Muscle of leg (tissue), 11 donors: ENCODE results near the gene FOXF1. TPM values are rescaled to one million over a fixed set of nuclear protein-coding genes. Genes with fewer than 3 reads are reported as not detected.

Experiments
- DNase-seq: peaks from one replicate; pipeline ENCODE4 v3.0.0; 2013
- H3K27ac ChIP-seq: one replicate; pipeline ENCODE4 v1.5.1; 2013; ENCODE audit warnings: mild to moderate bottlenecking, low read length, control low read depth
- H3K27me3 ChIP-seq: one replicate; pipeline ENCODE4 v1.6.1; 2013; ENCODE audit warnings: low read length; ENCODE audit not compliant: control insufficient read depth, insufficient read depth
- H3K36me3 ChIP-seq: one replicate; pipeline ENCODE4 v1.6.1; 2013; ENCODE audit warnings: low read length; ENCODE audit not compliant: control insufficient read depth, insufficient read depth
- H3K4me1 ChIP-seq: one replicate; pipeline ENCODE4 v1.6.1; 2013; ENCODE audit warnings: low read length; ENCODE audit not compliant: control insufficient read depth, insufficient read depth
- H3K4me3 ChIP-seq: one replicate; pipeline ENCODE4 v1.5.1; 2013; ENCODE audit warnings: low read length, control low read depth
- H3K9me3 ChIP-seq: replicated peaks from 2 replicates; pipeline ENCODE4 v1.6.1; 2013; ENCODE audit warnings: low read depth, low read length; ENCODE audit not compliant: control insufficient read depth
- WGBS: methylation state at CpG from one replicate; pipeline ENCODE4 v1.1.5; 2013; ENCODE audit warnings: missing lambda C conversion rate; ENCODE audit not compliant: insufficient coverage; 5-methylcytosine and 5-hydroxymethylcytosine counted together
- polyA plus RNA-seq, 8 donors: library from polyadenylated mRNA; unstranded; fragments of 120-200 nt; gene quantifications; one replicate each; pipeline versions ENCODE4 v1.2.1 to v1.2.3, GENCODE V29; 2013; ENCODE audit warnings: inconsistent platforms in 1 of 8, low replicate concordance in 1 of 8; ENCODE audit not compliant: insufficient read length in 8 of 8, insufficient read depth in 1 of 8
- total RNA-seq: library from RNA; stranded (reverse); fragments of 120-200 nt; gene quantifications from one replicate; pipeline ENCODE4 v1.2.4, GENCODE V29; 2013

FOXF1 gene
- total and polyA plus RNA-seq, 9 donors, result 0.04 to 1.8 (median 0.05) TPM; not detected in 4

GRCh38 chr16:86534779-86535615, 24.7 kb downstream of the FOXF1 start:
- Histone ChIP-seq H3K4me1 (peaks cover 10% of the 10 kb centered on the region), H3K27ac (no peak overlapping the region), H3K36me3 (peaks cover 39% of the 10 kb centered on the region), H3K9me3 (no peaks in the 10 kb centered on the region), H3K4me3 (no peak overlapping the region), H3K27me3 (no peaks in the 10 kb centered on the region)
- DNase-seq, result no peak
- whole genome bisulfite sequencing, result 87% methylated on average over 8 of the region's 18 CpGs

DNA sequence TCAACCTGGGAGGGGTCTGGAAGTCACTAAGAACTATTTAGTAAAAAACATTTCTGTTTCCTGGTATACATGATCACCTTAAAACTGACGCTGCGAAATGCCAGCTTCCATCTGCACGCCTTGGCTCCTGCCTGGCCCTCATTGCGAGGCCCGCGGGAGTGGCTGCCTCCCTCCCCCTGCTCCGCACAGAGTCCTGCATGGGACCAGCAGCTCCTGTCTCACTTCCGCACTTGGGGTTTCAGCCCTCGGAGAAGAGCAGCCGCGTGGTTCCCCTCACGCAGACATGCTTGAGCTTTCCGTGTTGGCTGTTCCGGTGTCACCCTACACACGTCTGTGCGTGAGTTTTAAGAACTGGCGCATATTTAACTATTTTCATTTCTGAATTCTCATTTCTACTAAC, 26.3 kb downstream of the FOXF1 start:
- Histone ChIP-seq H3K4me3 (no peak overlapping the region), H3K27ac (no peak overlapping the region), H3K9me3 (no peaks in the 10 kb centered on the region), H3K27me3 (no peaks in the 10 kb centered on the region), H3K36me3 (peaks cover 55% of the 10 kb centered on the region), H3K4me1 (peaks cover 2% of the 10 kb centered on the region)
- DNase-seq, result no peak
- WGBS, result 91% methylated on average over 17 of the region's 17 CpGs

DNA sequence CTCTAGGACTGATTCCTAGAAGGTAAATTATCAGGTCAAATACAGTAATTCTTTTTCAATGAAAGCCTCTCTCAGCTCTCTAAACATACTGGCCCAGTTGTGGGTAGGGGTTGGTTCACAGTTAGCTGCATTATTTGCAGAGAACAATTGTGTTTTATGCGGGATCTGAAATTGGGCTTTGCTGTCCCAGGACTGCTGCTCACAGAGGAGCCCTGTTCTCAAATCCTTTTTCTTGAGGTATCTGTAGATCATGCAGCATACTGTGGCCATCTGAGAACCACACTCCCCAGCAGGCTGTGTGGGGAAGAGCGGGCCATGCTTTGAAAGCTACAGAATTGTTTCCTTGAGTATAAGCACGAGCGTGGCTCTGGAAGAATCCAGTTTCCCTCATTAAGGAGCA, 27.2 kb downstream of the FOXF1 start:
- no peak for DNase-seq
- Histone ChIP-seq H3K36me3 (peaks cover 59% of the 10 kb centered on the region), H3K4me1 (no peaks in the 10 kb centered on the region), H3K4me3 (no peak overlapping the region), H3K9me3 (no peaks in the 10 kb centered on the region), H3K27me3 (no peaks in the 10 kb centered on the region), H3K27ac (no peak overlapping the region)
- WGBS, result 82% methylated on average over 2 of the region's 4 CpGs

DNA sequence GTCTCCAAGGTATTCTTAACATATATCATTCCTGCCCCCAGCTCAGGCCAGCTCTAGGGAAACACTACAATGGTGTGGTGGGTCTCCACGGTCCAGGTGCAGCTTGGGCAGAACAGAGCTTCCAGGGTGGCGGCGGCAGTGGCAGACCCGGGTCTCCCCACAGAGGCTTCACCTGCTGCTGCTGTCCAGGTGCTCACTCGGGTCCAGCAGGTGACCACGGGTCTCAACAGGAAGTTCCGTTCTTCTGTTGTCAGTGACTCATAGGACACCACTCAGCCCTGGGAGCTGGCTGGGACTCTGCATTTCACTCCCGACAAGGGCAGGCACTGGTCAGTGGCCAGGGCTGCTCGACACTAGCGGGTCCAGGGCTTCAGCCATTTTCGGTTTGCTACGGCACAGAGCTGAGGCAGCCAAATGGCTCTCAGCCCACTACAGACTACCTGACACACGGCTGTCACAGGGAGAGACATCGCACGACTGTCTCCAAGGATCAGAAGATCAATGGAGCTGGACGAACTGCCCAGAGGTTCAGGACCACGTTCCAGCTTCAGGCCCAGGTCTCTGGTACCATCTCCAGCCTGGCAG, 28.0 kb downstream of the FOXF1 start:
- no peak for DNase-seq
- H3K27ac ChIP-seq, result no peak overlapping the region
- peaks cover 62% of the 10 kb centered on the region for H3K36me3 ChIP-seq
- no peaks in the 10 kb centered on the region for H3K9me3 ChIP-seq
- WGBS, result 92% methylated on average over 17 of the region's 17 CpGs
- no peaks in the 10 kb centered on the region for H3K27me3 ChIP-seq
- H3K4me3 ChIP-seq, result no peak overlapping the region
- no peaks in the 10 kb centered on the region for H3K4me1 ChIP-seq

GRCh38 chr16:86540894-86541293, 30.6 kb downstream of the FOXF1 start:
- Histone ChIP-seq H3K4me3 (no peak overlapping the region), H3K27ac (no peak overlapping the region), H3K27me3 (no peaks in the 10 kb centered on the region), H3K36me3 (peaks cover 71% of the 10 kb centered on the region), H3K9me3 (no peaks in the 10 kb centered on the region), H3K4me1 (no peaks in the 10 kb centered on the region)
- WGBS, result 62% methylated on average over 4 of the region's 6 CpGs
- no peak for DNase-seq

GRCh38 chr16:86541560-86541959, 31.2 kb downstream of the FOXF1 start:
- Histone ChIP-seq H3K27ac (no peak overlapping the region), H3K27me3 (no peaks in the 10 kb centered on the region), H3K9me3 (no peaks in the 10 kb centered on the region), H3K4me1 (peaks cover 3% of the 10 kb centered on the region), H3K36me3 (peaks cover 71% of the 10 kb centered on the region), H3K4me3 (no peak overlapping the region)
- no peak for DNase-seq
- WGBS, result 92% methylated on average over 11 of the region's 11 CpGs

DNA sequence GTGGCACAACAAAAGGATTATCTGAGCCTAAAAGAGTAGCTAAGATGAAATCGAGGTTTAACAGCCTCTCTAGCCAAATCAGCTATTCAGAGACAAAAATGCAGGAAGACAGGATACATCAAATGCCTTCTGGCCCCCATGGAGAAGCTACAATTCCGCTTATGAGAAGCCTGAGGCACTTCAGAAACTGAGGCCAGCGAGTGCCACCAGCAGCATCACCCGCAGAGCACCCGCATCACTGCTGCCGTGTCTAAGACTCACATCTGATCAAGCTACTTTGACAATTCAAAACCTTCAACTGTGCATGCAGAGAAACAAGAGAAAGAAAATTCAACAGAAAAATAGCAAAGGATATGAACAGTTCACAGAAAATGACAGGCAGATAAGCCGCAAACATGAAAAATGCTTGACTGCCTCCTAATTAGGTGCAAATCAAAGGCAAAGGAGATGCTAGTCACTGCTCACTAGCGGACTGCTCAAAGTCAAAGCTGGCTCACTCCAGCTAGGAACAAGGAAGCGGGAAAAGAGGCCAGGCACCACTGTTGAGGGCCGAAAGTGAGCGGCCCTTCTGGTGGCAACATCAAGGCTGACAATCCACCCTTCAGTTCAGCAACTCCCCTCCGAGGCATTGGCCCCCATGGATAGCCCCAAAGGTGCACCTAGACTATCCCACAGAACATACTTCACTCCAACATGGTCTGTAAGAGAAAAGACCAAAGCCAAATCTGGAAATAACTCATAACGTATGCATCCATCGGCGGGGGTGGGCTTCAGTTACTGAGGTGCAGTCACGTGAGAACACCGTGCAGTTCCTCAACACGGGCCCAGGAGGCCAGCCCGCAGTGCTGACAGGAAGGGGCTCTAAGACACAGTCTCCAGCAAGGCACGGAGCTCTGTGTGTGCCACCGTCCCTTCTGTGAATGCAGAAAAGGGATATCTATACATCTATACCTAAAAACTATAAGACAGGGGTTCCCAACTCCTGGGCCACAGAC, 32.7 kb downstream of the FOXF1 start:
- Histone ChIP-seq H3K27me3 (no peaks in the 10 kb centered on the region), H3K36me3 (peaks cover 70% of the 10 kb centered on the region), H3K27ac (no peak overlapping the region), H3K4me1 (peaks cover 3% of the 10 kb centered on the region), H3K4me3 (no peak overlapping the region), H3K9me3 (no peaks in the 10 kb centered on the region)
- no peak for DNase-seq
- 81% methylated on average over 16 of the region's 21 CpGs for WGBS

GRCh38 chr16:86545481-86545880, 35.2 kb downstream of the FOXF1 start:
- DNase-seq, result no peak
- Histone ChIP-seq H3K36me3 (peaks cover 70% of the 10 kb centered on the region), H3K27ac (no peak overlapping the region), H3K4me1 (peaks cover 3% of the 10 kb centered on the region), H3K4me3 (no peak overlapping the region), H3K9me3 (no peaks in the 10 kb centered on the region), H3K27me3 (no peaks in the 10 kb centered on the region)
- 71% methylated on average over 9 of the region's 12 CpGs for WGBS

DNA sequence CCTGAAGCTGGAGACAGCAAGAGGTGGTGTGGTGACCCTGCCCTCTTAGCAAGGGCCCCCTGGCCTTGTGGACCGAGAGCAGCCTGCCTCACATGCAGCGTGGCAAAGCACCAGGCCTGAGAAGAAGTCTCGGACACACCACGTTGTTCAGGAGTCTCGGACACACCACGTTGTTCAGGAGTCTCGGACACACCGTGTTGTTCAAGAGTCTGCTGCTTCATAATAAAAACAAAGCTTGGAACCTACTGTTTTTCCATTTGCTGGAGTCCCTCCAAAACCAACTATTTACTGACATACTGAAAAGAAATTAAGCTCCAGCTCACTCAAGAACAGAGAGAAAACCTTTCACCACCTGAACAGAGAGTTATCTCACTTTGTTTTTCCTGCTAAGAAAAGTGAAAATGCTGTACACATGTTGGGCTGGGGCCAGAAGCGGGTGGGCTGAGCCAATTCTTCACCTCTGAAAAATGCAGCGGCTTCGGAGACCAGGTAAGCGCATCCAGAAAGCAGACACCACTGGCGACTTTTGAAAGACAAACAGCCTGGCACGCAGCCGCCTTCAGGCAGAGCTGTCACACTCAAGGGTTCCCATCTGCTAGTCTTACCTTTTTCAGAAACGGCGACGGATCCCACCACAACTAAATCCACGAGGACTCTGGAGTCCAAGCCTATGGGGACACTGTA, 35.8 kb downstream of the FOXF1 start:
- 55% methylated on average over 18 of the region's 19 CpGs for WGBS
- H3K36me3 ChIP-seq, result peaks cover 66% of the 10 kb centered on the region
- H3K9me3 ChIP-seq, result no peaks in the 10 kb centered on the region
- H3K27ac ChIP-seq, result no peak overlapping the region
- no peaks in the 10 kb centered on the region for H3K27me3 ChIP-seq
- H3K4me3 ChIP-seq, result no peak overlapping the region
- DNase-seq, result peak; percentile 66
- H3K4me1 ChIP-seq, result peaks cover 3% of the 10 kb centered on the region
